GM12891 (cell line): ENCODE results near the gene C1QTNF5. TPM values are rescaled to one million over a fixed set of nuclear protein-coding genes. Genes with fewer than 3 reads are reported as not detected.
"Not testable (repeated sequence)": the region's sequence is repeated elsewhere in the genome, so short reads cannot be mapped to it uniquely, and the experiment has no call there.

Source experiments
- DNase-seq: peaks from one replicate; pipeline ENCODE4 v3.0.0; 2011; ENCODE audit warnings: low spot score; ENCODE audit not compliant: insufficient read length
- FAIRE-seq: peaks from 2 replicates; lab custom pipeline; 2011; peaks lifted over from hg19 to GRCh38; lab: Jason Lieb, UNC
- PAX5 ChIP-seq: IDR thresholded peaks from 2 replicates; pipeline ENCODE4 v1.6.1; 2011; ENCODE audit warnings: low read length, moderate library complexity, mild to moderate bottlenecking; ENCODE audit not compliant: insufficient read depth, severe bottlenecking
- POLR2A ChIP-seq: IDR thresholded peaks from 2 replicates; pipeline ENCODE4 v1.6.1; 2011; ENCODE audit warnings: low read depth, low read length, control low read depth
- POLR2AphosphoS5 ChIP-seq: IDR thresholded peaks from 2 replicates; pipeline ENCODE4 v1.6.1; 2011; ENCODE audit warnings: low read depth, low read length, control low read depth
- POU2F2 ChIP-seq: IDR thresholded peaks from 2 replicates; pipeline ENCODE4 v1.6.1; 2011; ENCODE audit warnings: low read depth, mild to moderate bottlenecking, control low read depth, low read length, moderate library complexity
- SPI1 ChIP-seq: IDR thresholded peaks from 2 replicates; pipeline ENCODE4 v1.6.1; 2011; ENCODE audit warnings: low read depth, low read length, control low read depth
- TAF1 ChIP-seq: IDR thresholded peaks from 2 replicates; pipeline ENCODE4 v1.6.1; 2011; ENCODE audit warnings: low read depth, low read length, control low read depth
- polyA plus RNA-seq: library from polyadenylated mRNA; unstranded; fragments of >200 nt; gene quantifications from one replicate; pipeline ENCODE4 v1.2.1, GENCODE V29; 2012; ENCODE audit warnings: low read depth, missing spikeins, inconsistent platforms; ENCODE audit not compliant: missing spikeins

Gene C1QTNF5
- not detected for polyA plus RNA-seq

- no peak for TF ChIP-seq SPI1
- no peak for TF ChIP-seq POU2F2
- TF ChIP-seq POLR2A: no peak
- no peak for FAIRE-seq
- no peak for DNase-seq
Measured at GRCh38 chr11:119340335-119341221, at the start of gene C1QTNF5. Gene C1QTNF5 (minus strand): TSS chr11:119340883. CDS start chr11:119340397, 486 bp downstream.

GRCh38 chr11:119389611-119390254 lies 49.0 kb upstream of the C1QTNF5 start:
- FAIRE-seq (peak; percentile 61), DNase-seq (no peak)
- TF ChIP-seq POU2F2: no peak
- TF ChIP-seq POLR2AphosphoS5: no peak
- TF ChIP-seq SPI1: no peak
- no peak for TF ChIP-seq PAX5
- TF ChIP-seq POLR2A: no peak
- TF ChIP-seq TAF1: no peak

GRCh38 chr11:119388103-119388502 lies 47.4 kb upstream of the C1QTNF5 start:
- FAIRE-seq (no peak), DNase-seq (no peak)
- TF ChIP-seq TAF1: no peak
- TF ChIP-seq POLR2AphosphoS5: no peak

GRCh38 chr11:119384332-119384731 lies 43.6 kb upstream of the C1QTNF5 start:
- TF ChIP-seq SPI1 (no peak), PAX5 (no peak), POLR2AphosphoS5 (no peak)
- FAIRE-seq (no peak), DNase-seq (no peak)

- not testable (repeated sequence) for DNase-seq, FAIRE-seq
Measured at GRCh38 chr11:119382513-119382912, 41.8 kb upstream of the C1QTNF5 start.

- FAIRE-seq (no peak), DNase-seq (no peak)
- TF ChIP-seq SPI1 (no peak), PAX5 (no peak), POLR2A (no peak), POU2F2 (no peak), TAF1 (no peak), POLR2AphosphoS5 (no peak)
Measured at GRCh38 chr11:119382101-119382500, 41.4 kb upstream of the C1QTNF5 start.

- TF ChIP-seq TAF1: no peak
- no peak for TF ChIP-seq SPI1
- no peak for TF ChIP-seq POLR2A
- TF ChIP-seq POLR2AphosphoS5: no peak
- peak; percentile 38 for TF ChIP-seq PAX5
- FAIRE-seq (peak; percentile 97), DNase-seq (peak; percentile 89)
Measured at GRCh38 chr11:119381181-119381988, 40.7 kb upstream of the C1QTNF5 start, which contains the start of gene USP2. Gene USP2 (minus strand): TSS chr11:119381690. CDS start chr11:119373480, 8,210 bp downstream.

GRCh38 chr11:119380827-119381180 lies 40.1 kb upstream of the C1QTNF5 start:
- DNase-seq (no peak), FAIRE-seq (no peak)
- TF ChIP-seq POLR2AphosphoS5: no peak
- no peak for TF ChIP-seq POU2F2
- TF ChIP-seq POLR2A: no peak
- TF ChIP-seq SPI1: no peak
- no peak for TF ChIP-seq PAX5
- no peak for TF ChIP-seq TAF1

GRCh38 chr11:119380160-119380826 lies 39.6 kb upstream of the C1QTNF5 start:
- no peak for FAIRE-seq
- no peak for DNase-seq
- TF ChIP-seq TAF1 (no peak), PAX5 (no peak), POU2F2 (no peak), POLR2AphosphoS5 (no peak), SPI1 (no peak), POLR2A (no peak)
